D721Med (cell line): ENCODE data around the gene ZNF408.

Experiments
- DNase-seq: peaks from one replicate; pipeline ENCODE4 v3.0.0; 2011; ENCODE audit warnings: low spot score; ENCODE audit not compliant: insufficient read length
- FAIRE-seq: peaks from 2 replicates; lab custom pipeline; 2011; peaks lifted over from hg19 to GRCh38; lab: Jason Lieb, UNC
- CTCF ChIP-seq: IDR thresholded peaks from 2 replicates; pipeline ENCODE4 v1.5.1; 2012; ENCODE audit warnings: mild to moderate bottlenecking, control low read depth; ENCODE audit not compliant: insufficient read depth; ENCODE audit errors: missing control alignments

ZNF408 gene

GRCh38 chr11:46671958-46672315 is 28.9 kb upstream of the ZNF408 start:
- no peak for DNase-seq
- no peak for TF ChIP-seq CTCF
- no peak for FAIRE-seq

GRCh38 chr11:46672381-46672839 is 28.4 kb upstream of the ZNF408 start:
- FAIRE-seq (no peak), DNase-seq (no peak)
- TF ChIP-seq CTCF, result no peak

- FAIRE-seq (no peak), DNase-seq (no peak)
- TF ChIP-seq CTCF, result no peak
Measured at GRCh38 chr11:46673713-46674462, 26.9 kb upstream of the ZNF408 start.

- no peak for TF ChIP-seq CTCF
- DNase-seq, result no peak
- no peak for FAIRE-seq
Measured at GRCh38 chr11:46674463-46675287, 26.2 kb upstream of the ZNF408 start.

- FAIRE-seq (no peak), DNase-seq (no peak)
- TF ChIP-seq CTCF, result no peak
Measured at GRCh38 chr11:46675288-46675851, 25.5 kb upstream of the ZNF408 start.

GRCh38 chr11:46675949-46676348 is 24.9 kb upstream of the ZNF408 start:
- no peak for TF ChIP-seq CTCF
- no peak for DNase-seq
- FAIRE-seq, result no peak
